Neural progenitor cell (in vitro differentiated cells): ENCODE results near the gene BTBD16. TPM values are rescaled to one million over a fixed set of nuclear protein-coding genes. Genes with fewer than 3 reads are reported as not detected.

ENCODE experiments used
- DNase-seq: peaks from one replicate; pipeline ENCODE4 v3.0.0-alpha.2; 2016; ENCODE audit warnings: low spot score
- H2AFZ ChIP-seq: fragments of 200-600 bp; sonication (generic); replicated peaks from 2 replicates; pipeline ENCODE4 v1.6.1; 2016; ENCODE audit warnings: antibody characterized with exemption
- H3F3A ChIP-seq: fragments of 200-600 bp; sonication (generic); 2 replicates; pipeline ENCODE4 v1.6.1; 2016; ENCODE audit warnings: antibody characterized with exemption, low read depth
- H3K27ac ChIP-seq: fragments of 200-600 bp; sonication (generic); 2 replicates; pipeline ENCODE4 v1.5.1; 2016; ENCODE audit warnings: mild to moderate bottlenecking
- H3K27me3 ChIP-seq: fragments of 200-600 bp; sonication (generic); 2 replicates; pipeline ENCODE4 v1.6.1; 2016; ENCODE audit warnings: mild to moderate bottlenecking, moderate library complexity
- H3K36me3 ChIP-seq: fragments of 200-600 bp; sonication (generic); 2 replicates; pipeline ENCODE4 v1.5.1; 2016
- H3K4me1 ChIP-seq: fragments of 200-600 bp; sonication (generic); 2 replicates; pipeline ENCODE4 v1.6.1; 2016; ENCODE audit warnings: mixed run types
- H3K4me2 ChIP-seq: fragments of 200-600 bp; sonication (generic); 2 replicates; pipeline ENCODE4 v1.6.1; 2016
- H3K4me3 ChIP-seq: fragments of 200-600 bp; sonication (generic); 2 replicates; pipeline ENCODE4 v1.5.1; 2016
- H3K79me2 ChIP-seq: fragments of 200-600 bp; sonication (generic); 2 replicates; pipeline ENCODE4 v1.6.1; 2016; ENCODE audit warnings: low read depth
- H3K9ac ChIP-seq: fragments of 200-600 bp; sonication (generic); 2 replicates; pipeline ENCODE4 v1.6.1; 2016
- H3K9me3 ChIP-seq: fragments of 200-600 bp; sonication (generic); 2 replicates; pipeline ENCODE4 v1.5.1; 2016; ENCODE audit warnings: low read depth
- H4K20me1 ChIP-seq: fragments of 200-600 bp; sonication (generic); 2 replicates; pipeline ENCODE4 v1.6.1; 2016; ENCODE audit warnings: low read depth
- H3K27ac Mint-ChIP-seq: 3 replicates; pipeline ENCODE4 v1.8.0; 2021; ENCODE audit warnings: mixed read lengths
- H3K27me3 Mint-ChIP-seq: 2 replicates; pipeline ENCODE4 v1.8.0; 2022; ENCODE audit warnings: low read depth, mild to moderate bottlenecking, inconsistent platforms, moderate library complexity, mixed read lengths; ENCODE audit not compliant: insufficient read depth
- H3K36me3 Mint-ChIP-seq: 3 replicates; pipeline ENCODE4 v1.8.0; 2021; ENCODE audit warnings: mixed read lengths
- H3K4me1 Mint-ChIP-seq: 3 replicates; pipeline ENCODE4 v1.8.0; 2021; ENCODE audit warnings: mixed read lengths
- H3K4me3 Mint-ChIP-seq: 3 replicates; pipeline ENCODE4 v1.8.0; 2021; ENCODE audit warnings: mild to moderate bottlenecking, moderate library complexity, mixed read lengths
- H3K9me3 Mint-ChIP-seq: 3 replicates; pipeline ENCODE4 v1.8.0; 2020; ENCODE audit warnings: mixed read lengths
- CTCF ChIP-seq: fragments of 200-600 bp; sonication (generic); IDR thresholded peaks from 2 replicates; pipeline ENCODE4 v1.5.1; 2017; ENCODE audit warnings: antibody characterized with exemption, mild to moderate bottlenecking
- EZH2 ChIP-seq: fragments of 200-600 bp; sonication (generic); IDR thresholded peaks from 2 replicates; pipeline ENCODE4 v1.6.1; 2017; ENCODE audit warnings: antibody characterized with exemption, mild to moderate bottlenecking, moderate library complexity
- EZH2phosphoT487 ChIP-seq: fragments of 200-600 bp; sonication (generic); IDR thresholded peaks from 2 replicates; pipeline ENCODE4 v1.6.1; 2017; ENCODE audit warnings: antibody characterized with exemption
- total RNA-seq: library from RNA; depleted of rRNA; stranded (reverse); fragments of >200 nt; gene quantifications from 2 replicates; pipeline ENCODE4 v1.2.3, GENCODE V29; 2015; ENCODE audit warnings: low replicate concordance

Gene BTBD16
- total RNA-seq, 1 donor from 2014 or later: not detected

- no peak overlapping the region for H3K4me3 Mint-ChIP-seq
- H3K36me3 Mint-ChIP-seq: no peaks in the 10 kb centered on the region
- peaks cover 5% of the 10 kb centered on the region for H3K27me3 Mint-ChIP-seq
- no peak overlapping the region for H3K4me2 ChIP-seq
- no peak for TF ChIP-seq EZH2
- no peak for TF ChIP-seq EZH2phosphoT487
- no peak for TF ChIP-seq CTCF
- H3F3A ChIP-seq: no peaks in the 10 kb centered on the region
- peaks cover 5% of the 10 kb centered on the region for H3K9me3 Mint-ChIP-seq
- H3K36me3 ChIP-seq: no peaks in the 10 kb centered on the region
- H2AFZ ChIP-seq: no peak overlapping the region
- H3K4me3 ChIP-seq: no peak overlapping the region
- H3K27ac Mint-ChIP-seq: no peak overlapping the region
- peaks cover 6% of the 10 kb centered on the region for H3K4me1 Mint-ChIP-seq
- DNase-seq: no peak
- no peaks in the 10 kb centered on the region for H3K4me1 ChIP-seq
- H3K9ac ChIP-seq: no peak overlapping the region
- no peaks in the 10 kb centered on the region for H3K27me3 ChIP-seq
- no peaks in the 10 kb centered on the region for H4K20me1 ChIP-seq
- H3K79me2 ChIP-seq: no peaks in the 10 kb centered on the region
- no peak overlapping the region for H3K27ac ChIP-seq
- no peaks in the 10 kb centered on the region for H3K9me3 ChIP-seq
Measured at GRCh38 chr10:122326385-122326784, 55.3 kb downstream of the BTBD16 start.

GRCh38 chr10:122326806-122327205 lies 55.7 kb downstream of the BTBD16 start:
- no peak overlapping the region for H3K4me3 ChIP-seq
- H4K20me1 ChIP-seq: no peaks in the 10 kb centered on the region
- no peak overlapping the region for H3K4me3 Mint-ChIP-seq
- H3K9me3 Mint-ChIP-seq: peaks cover 5% of the 10 kb centered on the region
- H3K4me1 Mint-ChIP-seq: peaks cover 10% of the 10 kb centered on the region
- no peaks in the 10 kb centered on the region for H3K27me3 ChIP-seq
- no peaks in the 10 kb centered on the region for H3F3A ChIP-seq
- no peaks in the 10 kb centered on the region for H3K79me2 ChIP-seq
- H3K4me1 ChIP-seq: no peaks in the 10 kb centered on the region
- no peak overlapping the region for H3K27ac Mint-ChIP-seq
- TF ChIP-seq CTCF: no peak
- no peak for TF ChIP-seq EZH2phosphoT487
- H2AFZ ChIP-seq: no peak overlapping the region
- H3K9ac ChIP-seq: no peak overlapping the region
- DNase-seq: no peak
- no peak overlapping the region for H3K4me2 ChIP-seq
- H3K27ac ChIP-seq: no peak overlapping the region
- H3K9me3 ChIP-seq: no peaks in the 10 kb centered on the region
- no peaks in the 10 kb centered on the region for H3K36me3 Mint-ChIP-seq
- no peaks in the 10 kb centered on the region for H3K36me3 ChIP-seq
- H3K27me3 Mint-ChIP-seq: peaks cover 4% of the 10 kb centered on the region

- Histone ChIP-seq H3F3A (no peaks in the 10 kb centered on the region), H2AFZ (no peak overlapping the region), H3K27me3 (no peaks in the 10 kb centered on the region), H3K9me3 (no peaks in the 10 kb centered on the region), H3K9ac (no peak overlapping the region), H3K79me2 (no peaks in the 10 kb centered on the region), H3K36me3 (no peaks in the 10 kb centered on the region), H3K4me1 (no peaks in the 10 kb centered on the region), H3K4me2 (no peak overlapping the region), H4K20me1 (no peaks in the 10 kb centered on the region), H3K27ac (no peak overlapping the region), H3K4me3 (no peak overlapping the region)
- H3K36me3 Mint-ChIP-seq: no peaks in the 10 kb centered on the region
- peaks cover 14% of the 10 kb centered on the region for H3K4me1 Mint-ChIP-seq
- TF ChIP-seq EZH2 (no peak), EZH2phosphoT487 (no peak), CTCF (no peak)
- peaks cover 2% of the 10 kb centered on the region for H3K27me3 Mint-ChIP-seq
- no peak overlapping the region for H3K27ac Mint-ChIP-seq
- no peak overlapping the region for H3K4me3 Mint-ChIP-seq
- DNase-seq: no peak
- H3K9me3 Mint-ChIP-seq: peaks cover 5% of the 10 kb centered on the region
Measured at GRCh38 chr10:122327237-122328206, 56.4 kb downstream of the BTBD16 start.
